Measurements from ENCODE around the gene DDO. TPM values are rescaled to one million over a fixed set of nuclear protein-coding genes. Genes with fewer than 3 reads are reported as not detected.

The DDO gene
- total RNA-seq, 4 donors from 2014 or later: 0.88 to 3.3 (median 0.97) TPM; not detected in 1

- Histone ChIP-seq H3K9me3 (no peaks in the 10 kb centered on the region), H3K4me3 (peak within 1 kb of the TSS; percentile 45 to 55), H3K36me3 (no peaks in the 10 kb centered on the region), H3K27me3 (no peaks in the 10 kb centered on the region), H3K27ac (peak within 1 kb of the TSS; percentile 97 to 98), H3K4me1 (peaks cover 0 to 9% of the 10 kb centered on the region in 2 donors)
- peak; percentile 31 to 55 for DNase-seq
- TF ChIP-seq, protein P1, sequence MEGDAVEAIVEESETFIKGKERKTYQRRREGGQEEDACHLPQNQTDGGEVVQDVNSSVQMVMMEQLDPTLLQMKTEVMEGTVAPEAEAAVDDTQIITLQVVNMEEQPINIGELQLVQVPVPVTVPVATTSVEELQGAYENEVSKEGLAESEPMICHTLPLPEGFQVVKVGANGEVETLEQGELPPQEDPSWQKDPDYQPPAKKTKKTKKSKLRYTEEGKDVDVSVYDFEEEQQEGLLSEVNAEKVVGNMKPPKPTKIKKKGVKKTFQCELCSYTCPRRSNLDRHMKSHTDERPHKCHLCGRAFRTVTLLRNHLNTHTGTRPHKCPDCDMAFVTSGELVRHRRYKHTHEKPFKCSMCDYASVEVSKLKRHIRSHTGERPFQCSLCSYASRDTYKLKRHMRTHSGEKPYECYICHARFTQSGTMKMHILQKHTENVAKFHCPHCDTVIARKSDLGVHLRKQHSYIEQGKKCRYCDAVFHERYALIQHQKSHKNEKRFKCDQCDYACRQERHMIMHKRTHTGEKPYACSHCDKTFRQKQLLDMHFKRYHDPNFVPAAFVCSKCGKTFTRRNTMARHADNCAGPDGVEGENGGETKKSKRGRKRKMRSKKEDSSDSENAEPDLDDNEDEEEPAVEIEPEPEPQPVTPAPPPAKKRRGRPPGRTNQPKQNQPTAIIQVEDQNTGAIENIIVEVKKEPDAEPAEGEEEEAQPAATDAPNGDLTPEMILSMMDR (IDR thresholded peaks at IDR 0.05): peak in 3 of 4 experiments; percentile 24 to 56 (median 33)
- no peak for TF ChIP-seq POLR2A (IDR thresholded peaks at IDR 0.05)
- intact Hi-C loops (cut with DNase I; ENCODE audit: low total_unique reads): no loop called here
These were observed 57.5 kb downstream of the DDO start, which contains the start of gene METTL24 for GRCh38 chr6:110357664-110358552. TSS of gene METTL24 (minus strand) at chr6:110358349. CDS start at chr6:110358272, 77 bp downstream.

DNA sequence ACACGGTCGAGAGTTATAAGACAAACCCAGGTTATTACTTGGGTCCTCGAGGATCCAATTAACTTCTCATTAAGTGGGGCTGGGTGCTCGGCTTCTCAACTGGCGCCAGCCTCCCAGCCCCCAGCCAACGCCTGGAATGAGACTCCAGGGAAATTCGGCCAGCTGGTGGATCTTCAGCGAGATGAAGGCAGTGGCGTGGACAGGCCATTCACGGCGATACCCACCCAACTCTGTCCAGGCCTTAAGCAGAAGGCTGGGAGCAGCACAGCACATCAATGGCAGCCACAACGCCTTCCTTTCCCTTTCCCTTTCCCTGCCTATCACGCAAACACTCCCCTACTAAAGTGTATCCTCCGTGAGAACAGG, 58.1 kb downstream of the DDO start:
- Histone ChIP-seq H3K27me3 (no peaks in the 10 kb centered on the region), H3K9me3 (no peaks in the 10 kb centered on the region), H3K27ac (peak overlapping the region; percentile 97 to 98), H3K4me3 (peak overlapping the region; percentile 45 to 55), H3K36me3 (no peaks in the 10 kb centered on the region), H3K4me1 (peaks cover under 1 to 9% of the 10 kb centered on the region in 2 donors)
- TF ChIP-seq, protein P1 (IDR thresholded peaks at IDR 0.05): no peak
- peak in 1 of 2 donors; percentile 3 for TF ChIP-seq POLR2A (IDR thresholded peaks at IDR 0.05)
- intact Hi-C loops (cut with DNase I; ENCODE audit: low total_unique reads): no loop called here
- peak; percentile 45 to 47 for DNase-seq

DNA sequence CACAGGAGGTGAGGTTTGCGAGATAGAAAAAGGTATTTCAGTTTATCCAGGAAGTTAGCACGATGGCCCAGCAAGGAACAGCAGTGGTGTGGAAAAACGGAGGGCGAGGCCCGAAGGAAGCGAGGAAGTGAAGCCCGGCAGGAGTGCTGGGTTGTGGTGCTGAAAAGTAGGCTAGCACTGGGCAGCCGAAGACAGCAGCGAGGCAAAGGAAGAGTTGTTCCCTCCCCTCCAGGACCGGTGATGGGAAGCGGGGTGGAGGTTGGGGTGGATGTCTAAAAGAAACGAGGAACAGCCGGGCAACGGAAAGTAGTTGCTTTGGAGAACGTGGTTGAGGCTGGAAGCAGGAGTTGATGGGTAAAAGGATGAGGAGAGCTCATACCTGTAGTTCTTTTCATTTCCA, 58.6 kb downstream of the DDO start:
- DNase-seq: peak; percentile 45 to 48
- peak overlapping the region; percentile 97 to 98 for H3K27ac ChIP-seq
- peak overlapping the region; percentile 45 to 55 for H3K4me3 ChIP-seq
- intact Hi-C loops (cut with DNase I; ENCODE audit: low total_unique reads): no loop called here
- no peaks in the 10 kb centered on the region for H3K9me3 ChIP-seq
- TF ChIP-seq, protein P1 (IDR thresholded peaks at IDR 0.05): no peak
- no peak for TF ChIP-seq POLR2A (IDR thresholded peaks at IDR 0.05)
- H3K36me3 ChIP-seq: no peaks in the 10 kb centered on the region
- H3K4me1 ChIP-seq: peaks cover 5 to 9% of the 10 kb centered on the region in 2 donors
- no peaks in the 10 kb centered on the region for H3K27me3 ChIP-seq

- Histone ChIP-seq H3K27me3 (no peaks in the 10 kb centered on the region), H3K27ac (peak overlapping the region; percentile 97 to 98), H3K4me3 (no peak overlapping the region), H3K36me3 (no peaks in the 10 kb centered on the region), H3K4me1 (peaks cover 9 to 12% of the 10 kb centered on the region in 2 donors), H3K9me3 (no peaks in the 10 kb centered on the region)
- intact Hi-C loops (cut with DNase I; ENCODE audit: low total_unique reads): no loop called here
- no peak for DNase-seq
- TF ChIP-seq POLR2A (IDR thresholded peaks at IDR 0.05): no peak
- TF ChIP-seq, protein P1 (IDR thresholded peaks at IDR 0.05): no peak
These were observed 59.6 kb downstream of the DDO start for GRCh38 chr6:110355727-110356126.

DNA sequence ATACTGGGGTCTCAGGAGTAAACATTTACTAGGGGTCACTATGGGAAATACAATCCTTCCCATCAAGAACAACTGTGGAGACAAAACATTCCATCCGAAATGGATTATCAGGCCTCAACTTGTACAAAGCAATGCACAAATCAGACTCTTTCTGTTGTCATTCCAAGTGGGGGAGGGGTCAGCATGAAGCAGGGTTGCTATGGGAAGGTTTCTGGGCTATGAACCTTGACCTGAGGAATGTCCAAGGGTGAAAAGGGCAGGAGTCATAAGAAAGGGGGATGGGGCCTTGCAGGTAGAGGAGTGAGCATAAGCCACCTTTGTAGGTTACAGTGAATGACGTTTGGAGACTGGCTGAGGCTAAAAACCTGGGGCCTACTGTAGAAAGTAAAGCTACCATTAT, 60.4 kb downstream of the DDO start:
- peaks cover 9 to 12% of the 10 kb centered on the region in 2 donors for H3K4me1 ChIP-seq
- intact Hi-C loops (cut with DNase I; ENCODE audit: low total_unique reads): no loop called here
- H3K36me3 ChIP-seq: no peaks in the 10 kb centered on the region
- H3K4me3 ChIP-seq: no peak overlapping the region
- DNase-seq: no peak
- H3K27ac ChIP-seq: peak overlapping the region; percentile 97 to 98
- no peaks in the 10 kb centered on the region for H3K27me3 ChIP-seq
- TF ChIP-seq POLR2A (IDR thresholded peaks at IDR 0.05): no peak
- TF ChIP-seq, protein P1 (IDR thresholded peaks at IDR 0.05): no peak
- H3K9me3 ChIP-seq: no peaks in the 10 kb centered on the region
